ENCODE data around the gene JAG2. TPM values are rescaled to one million over a fixed set of nuclear protein-coding genes. Genes with fewer than 3 reads are reported as not detected.

JAG2 gene
- total RNA-seq, 1 donor from 2014 or later = 3.8 TPM

DNA sequence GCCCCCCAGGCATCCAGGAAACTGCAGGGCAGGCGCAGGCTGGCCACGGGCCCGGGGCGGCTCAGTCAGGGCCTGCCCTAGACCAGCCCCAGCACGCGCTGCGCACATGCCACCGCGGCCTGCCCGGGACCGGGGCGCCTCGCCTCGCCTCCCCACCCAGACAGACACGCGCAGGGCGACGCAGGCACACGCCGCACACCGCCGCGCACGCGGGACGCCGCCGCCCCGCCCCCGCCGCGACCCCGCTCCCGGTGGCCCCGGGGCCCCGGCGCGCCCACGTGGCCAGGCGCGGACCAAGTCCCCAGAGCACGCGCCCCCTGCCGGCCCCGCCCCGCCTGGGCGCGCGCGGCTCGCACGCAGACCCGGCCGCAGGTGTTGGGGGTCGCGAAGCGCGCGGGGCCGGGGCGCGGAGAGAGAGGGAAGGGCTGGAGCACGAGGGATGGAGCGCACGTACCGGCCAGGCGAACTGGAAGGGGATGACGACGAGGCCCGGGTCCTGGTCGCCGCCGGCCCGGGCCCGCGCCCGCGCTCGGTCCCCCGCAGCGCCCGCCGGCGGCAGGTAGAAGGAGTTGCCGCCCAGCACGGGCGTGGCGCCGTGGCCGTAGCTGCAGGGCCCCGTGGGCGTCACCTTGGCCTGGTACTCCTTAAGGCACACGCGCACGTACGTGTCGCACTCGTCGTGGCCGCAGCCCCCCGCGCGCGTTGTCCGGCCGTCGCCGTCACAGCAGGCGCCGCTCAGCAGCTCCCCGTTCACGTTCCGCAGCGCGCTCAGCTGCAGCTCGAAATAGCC lies 1.1 kb downstream of the JAG2 start:
- TF ChIP-seq, protein P1, sequence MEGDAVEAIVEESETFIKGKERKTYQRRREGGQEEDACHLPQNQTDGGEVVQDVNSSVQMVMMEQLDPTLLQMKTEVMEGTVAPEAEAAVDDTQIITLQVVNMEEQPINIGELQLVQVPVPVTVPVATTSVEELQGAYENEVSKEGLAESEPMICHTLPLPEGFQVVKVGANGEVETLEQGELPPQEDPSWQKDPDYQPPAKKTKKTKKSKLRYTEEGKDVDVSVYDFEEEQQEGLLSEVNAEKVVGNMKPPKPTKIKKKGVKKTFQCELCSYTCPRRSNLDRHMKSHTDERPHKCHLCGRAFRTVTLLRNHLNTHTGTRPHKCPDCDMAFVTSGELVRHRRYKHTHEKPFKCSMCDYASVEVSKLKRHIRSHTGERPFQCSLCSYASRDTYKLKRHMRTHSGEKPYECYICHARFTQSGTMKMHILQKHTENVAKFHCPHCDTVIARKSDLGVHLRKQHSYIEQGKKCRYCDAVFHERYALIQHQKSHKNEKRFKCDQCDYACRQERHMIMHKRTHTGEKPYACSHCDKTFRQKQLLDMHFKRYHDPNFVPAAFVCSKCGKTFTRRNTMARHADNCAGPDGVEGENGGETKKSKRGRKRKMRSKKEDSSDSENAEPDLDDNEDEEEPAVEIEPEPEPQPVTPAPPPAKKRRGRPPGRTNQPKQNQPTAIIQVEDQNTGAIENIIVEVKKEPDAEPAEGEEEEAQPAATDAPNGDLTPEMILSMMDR (IDR thresholded peaks at IDR 0.05; ENCODE audit: unreplicated experiment) = peak; percentile 46
- Mint-ChIP-seq H3K4me3 (ENCODE audit: low read depth) (peak overlapping the region; percentile 50), H3K4me1 (ENCODE audit: low read depth) (peaks cover 1% of the 10 kb centered on the region), H3K27ac (no peak overlapping the region), H3K36me3 (ENCODE audit: insufficient read depth) (no peaks in the 10 kb centered on the region), H3K9me3 (ENCODE audit: low read depth) (no peaks in the 10 kb centered on the region), H3K27me3 (peaks cover 33% of the 10 kb centered on the region)
- no peak for DNase-seq (ENCODE audit: low spot score, unreplicated experiment)

GRCh38 chr14:105166571-105167302 lies 1.8 kb downstream of the JAG2 start:
- Mint-ChIP-seq H3K27me3 (peaks cover 33% of the 10 kb centered on the region), H3K27ac (no peak overlapping the region), H3K4me1 (ENCODE audit: low read depth) (peaks cover 1% of the 10 kb centered on the region), H3K36me3 (ENCODE audit: insufficient read depth) (no peaks in the 10 kb centered on the region), H3K9me3 (ENCODE audit: low read depth) (no peaks in the 10 kb centered on the region), H3K4me3 (ENCODE audit: low read depth) (peak overlapping the region; percentile 37)
- DNase-seq (ENCODE audit: low spot score, unreplicated experiment) = no peak
- TF ChIP-seq, protein P1 (IDR thresholded peaks at IDR 0.05; ENCODE audit: unreplicated experiment) = no peak

DNA sequence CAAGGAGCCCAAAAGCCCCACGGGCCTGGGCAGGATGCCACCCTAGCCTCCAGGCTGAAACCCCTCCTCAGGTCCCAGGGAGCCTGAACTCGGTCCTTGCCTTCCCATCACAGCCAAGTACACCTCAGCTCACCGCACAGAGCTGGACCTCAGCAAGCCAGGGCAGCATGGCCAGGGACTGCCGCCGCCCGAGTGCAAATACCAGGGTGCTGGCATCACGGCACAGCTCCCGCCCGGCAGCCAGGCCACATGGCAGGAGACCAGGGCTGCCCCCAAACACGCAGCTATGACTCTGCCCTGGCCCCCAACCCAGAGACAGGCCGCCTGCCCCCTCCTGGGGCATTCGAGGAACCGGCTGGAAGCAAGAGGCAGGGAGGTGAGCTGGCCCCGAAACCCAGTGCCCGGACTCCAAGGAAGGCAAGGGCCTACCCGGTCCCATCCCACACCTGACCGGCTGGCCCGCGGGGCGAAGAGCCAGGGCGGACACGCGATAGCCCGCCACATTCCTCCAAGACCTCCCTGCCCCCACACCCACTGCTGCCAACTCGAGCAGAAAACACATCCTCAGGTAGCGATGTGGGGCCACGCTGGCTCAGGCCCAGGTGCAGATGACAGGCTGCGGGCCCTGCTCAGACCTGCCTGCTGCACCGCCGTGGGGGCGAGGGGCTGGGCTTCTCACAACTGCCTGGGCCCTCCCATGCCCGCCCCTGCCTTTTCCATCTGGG lies 2.7 kb downstream of the JAG2 start:
- Mint-ChIP-seq H3K4me1 (ENCODE audit: low read depth) (peaks cover 1% of the 10 kb centered on the region), H3K27ac (no peak overlapping the region), H3K9me3 (ENCODE audit: low read depth) (no peaks in the 10 kb centered on the region), H3K4me3 (ENCODE audit: low read depth) (no peak overlapping the region), H3K27me3 (peaks cover 33% of the 10 kb centered on the region), H3K36me3 (ENCODE audit: insufficient read depth) (no peaks in the 10 kb centered on the region)
- DNase-seq (ENCODE audit: low spot score, unreplicated experiment) = no peak
- TF ChIP-seq, protein P1 (IDR thresholded peaks at IDR 0.05; ENCODE audit: unreplicated experiment) = no peak

- DNase-seq (ENCODE audit: low spot score, unreplicated experiment) = no peak
- H3K9me3 Mint-ChIP-seq (ENCODE audit: low read depth) = no peaks in the 10 kb centered on the region
- H3K27me3 Mint-ChIP-seq = peaks cover 30% of the 10 kb centered on the region
- H3K4me1 Mint-ChIP-seq (ENCODE audit: low read depth) = peaks cover 1% of the 10 kb centered on the region
- TF ChIP-seq, protein P1 (IDR thresholded peaks at IDR 0.05; ENCODE audit: unreplicated experiment) = no peak
- H3K4me3 Mint-ChIP-seq (ENCODE audit: low read depth) = no peak overlapping the region
- no peaks in the 10 kb centered on the region for H3K36me3 Mint-ChIP-seq (ENCODE audit: insufficient read depth)
- H3K27ac Mint-ChIP-seq = no peak overlapping the region
Observed at GRCh38 chr14:105165134-105165704, 3.4 kb downstream of the JAG2 start.
